GM19372 (cell line): ENCODE data around the gene CREB5.
A peak's percentile ranks its signal among the peaks of the same experiment; 100 is the strongest.

Source experiments
- ATAC-seq: cut with Tn5 transposase; IDR thresholded peaks from one replicate; pipeline ENCODE4 v1.9.1; 2021; ENCODE audit warnings: mild to moderate bottlenecking, low read depth, moderate library complexity; ENCODE audit not compliant: unreplicated experiment

The CREB5 gene

GRCh38 chr7:28787106-28787505 lies 374.8 kb downstream of the CREB5 start:
- no peak for ATAC-seq

- ATAC-seq = no peak
These were observed 378.1 kb downstream of the CREB5 start for GRCh38 chr7:28790467-28790866.

- no peak for ATAC-seq
These were observed 380.5 kb downstream of the CREB5 start for GRCh38 chr7:28792858-28793257.

- no peak for ATAC-seq
These were observed 381.2 kb downstream of the CREB5 start for GRCh38 chr7:28793381-28794085.

- ATAC-seq = no peak
These were observed 386.0 kb downstream of the CREB5 start for GRCh38 chr7:28798274-28798673.

GRCh38 chr7:28799619-28800018 lies 387.3 kb downstream of the CREB5 start:
- no peak for ATAC-seq

GRCh38 chr7:28800150-28800549 lies 387.8 kb downstream of the CREB5 start:
- ATAC-seq = no peak

GRCh38 chr7:28802450-28802849 lies 390.1 kb downstream of the CREB5 start:
- ATAC-seq = no peak

GRCh38 chr7:28804157-28804556 lies 391.8 kb downstream of the CREB5 start:
- ATAC-seq = no peak

- ATAC-seq = no peak
These were observed 392.7 kb downstream of the CREB5 start for GRCh38 chr7:28804990-28805389.

- ATAC-seq = no peak
These were observed 394.5 kb downstream of the CREB5 start for GRCh38 chr7:28806841-28807240.

- ATAC-seq = no peak
These were observed 395.2 kb downstream of the CREB5 start for GRCh38 chr7:28807396-28807994.

- no peak for ATAC-seq
These were observed 396.6 kb downstream of the CREB5 start for GRCh38 chr7:28808796-28809533.

GRCh38 chr7:28811008-28811407 lies 398.7 kb downstream of the CREB5 start:
- ATAC-seq = no peak

GRCh38 chr7:28811701-28812430 lies 399.5 kb downstream of the CREB5 start:
- no peak for ATAC-seq

- ATAC-seq = no peak
These were observed 400.3 kb downstream of the CREB5 start for GRCh38 chr7:28812616-28813015.

GRCh38 chr7:28813243-28813962 lies 401.1 kb downstream of the CREB5 start:
- no peak for ATAC-seq

GRCh38 chr7:28815369-28815927 lies 403.1 kb downstream of the CREB5 start:
- peak; percentile 37 for ATAC-seq

GRCh38 chr7:28815928-28816373 lies 403.6 kb downstream of the CREB5 start:
- ATAC-seq = peak; percentile 83

- no peak for ATAC-seq
These were observed 406.7 kb downstream of the CREB5 start for GRCh38 chr7:28818996-28819395.
